ENCODE measurements around the gene C1orf122. TPM values are rescaled to one million over a fixed set of nuclear protein-coding genes. Genes with fewer than 3 reads are reported as not detected.

C1orf122 gene
- total and polyA plus RNA-seq, 10 of the 15 experiments (the other 5 are each of a cell fraction or from before 2014, with no cell fraction given): 1.6 to 35.8 (median 14.8) TPM

DNA sequence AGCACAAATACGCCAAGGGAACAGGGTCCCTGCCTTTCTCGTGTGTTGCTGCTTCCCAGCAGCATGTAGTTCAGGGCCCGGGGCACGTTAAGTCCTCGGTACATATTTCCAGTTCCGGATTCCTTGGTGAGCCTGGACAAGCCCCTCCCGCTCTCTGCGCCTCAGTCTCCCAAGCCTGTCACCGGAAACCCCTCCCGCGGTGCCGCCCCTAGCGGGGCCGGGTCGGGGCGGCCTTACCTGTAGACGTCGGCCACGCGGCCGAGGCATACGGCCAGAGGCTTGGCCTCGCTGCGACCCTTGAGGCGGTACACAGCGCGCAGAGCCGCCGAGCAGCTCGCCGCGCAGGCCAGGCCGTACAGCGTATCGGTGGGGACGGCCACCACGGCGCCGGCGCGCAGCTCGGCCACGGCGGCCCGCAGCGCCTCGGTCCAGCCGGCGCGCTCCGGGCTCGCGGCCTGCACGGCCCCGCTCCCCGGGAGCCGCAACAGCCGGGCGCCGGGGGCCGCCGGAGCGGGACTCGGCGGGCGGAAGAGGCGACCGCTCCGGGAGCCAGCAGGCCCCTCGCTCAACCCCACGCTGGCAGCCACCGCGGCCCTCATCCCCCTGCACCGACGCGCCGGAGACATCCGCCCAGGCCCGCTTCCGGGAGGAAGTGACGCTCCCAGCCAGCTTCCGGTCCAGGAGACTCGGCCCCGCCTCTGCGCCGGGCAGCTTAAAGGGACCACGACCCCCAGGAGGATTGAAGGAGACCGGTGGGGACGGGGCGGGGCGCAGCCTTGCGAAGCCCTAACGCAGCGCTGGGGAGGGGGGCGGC, at the start of gene C1orf122, which contains the start of gene YRDC (continued):
- TF ChIP-seq, protein P1, sequence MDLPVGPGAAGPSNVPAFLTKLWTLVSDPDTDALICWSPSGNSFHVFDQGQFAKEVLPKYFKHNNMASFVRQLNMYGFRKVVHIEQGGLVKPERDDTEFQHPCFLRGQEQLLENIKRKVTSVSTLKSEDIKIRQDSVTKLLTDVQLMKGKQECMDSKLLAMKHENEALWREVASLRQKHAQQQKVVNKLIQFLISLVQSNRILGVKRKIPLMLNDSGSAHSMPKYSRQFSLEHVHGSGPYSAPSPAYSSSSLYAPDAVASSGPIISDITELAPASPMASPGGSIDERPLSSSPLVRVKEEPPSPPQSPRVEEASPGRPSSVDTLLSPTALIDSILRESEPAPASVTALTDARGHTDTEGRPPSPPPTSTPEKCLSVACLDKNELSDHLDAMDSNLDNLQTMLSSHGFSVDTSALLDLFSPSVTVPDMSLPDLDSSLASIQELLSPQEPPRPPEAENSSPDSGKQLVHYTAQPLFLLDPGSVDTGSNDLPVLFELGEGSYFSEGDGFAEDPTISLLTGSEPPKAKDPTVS (IDR thresholded peaks at IDR 0.05; ENCODE audit: low read depth, low read length): no peak
- TF ChIP-seq POLR2A (IDR thresholded peaks at IDR 0.05; ENCODE audit: low read depth, low read length) (peak; percentile 98), CHD1 (IDR thresholded peaks at IDR 0.05; ENCODE audit: low read depth, low read length) (no peak), SIX5 (IDR thresholded peaks at IDR 0.05; ENCODE audit: low read depth, low read length, severe bottlenecking) (peak; percentile 34), GATAD2B (conservative IDR thresholded peaks at IDR 0.05; ENCODE audit: low read depth) (peak; percentile 67), DPF2 (IDR thresholded peaks at IDR 0.05) (0 out of 2 replicates have a peak, but pooled peaks have one; percentile 28), GABPA (IDR thresholded peaks at IDR 0.05; ENCODE audit: low read depth) (peak; percentile 91), ZNF274 (IDR thresholded peaks at IDR 0.05; ENCODE audit: insufficient read depth, insufficient read length) (no peak), RFX5 (IDR thresholded peaks at IDR 0.05; ENCODE audit: low read depth, low read length) (no peak), ZNF217 (IDR thresholded peaks at IDR 0.05) (0 out of 2 replicates have a peak, but pooled peaks have one; percentile 25), YY1 (IDR thresholded peaks at IDR 0.05; ENCODE audit: low read depth, low read length) (no peak)
- TF ChIP-seq, protein P2, sequence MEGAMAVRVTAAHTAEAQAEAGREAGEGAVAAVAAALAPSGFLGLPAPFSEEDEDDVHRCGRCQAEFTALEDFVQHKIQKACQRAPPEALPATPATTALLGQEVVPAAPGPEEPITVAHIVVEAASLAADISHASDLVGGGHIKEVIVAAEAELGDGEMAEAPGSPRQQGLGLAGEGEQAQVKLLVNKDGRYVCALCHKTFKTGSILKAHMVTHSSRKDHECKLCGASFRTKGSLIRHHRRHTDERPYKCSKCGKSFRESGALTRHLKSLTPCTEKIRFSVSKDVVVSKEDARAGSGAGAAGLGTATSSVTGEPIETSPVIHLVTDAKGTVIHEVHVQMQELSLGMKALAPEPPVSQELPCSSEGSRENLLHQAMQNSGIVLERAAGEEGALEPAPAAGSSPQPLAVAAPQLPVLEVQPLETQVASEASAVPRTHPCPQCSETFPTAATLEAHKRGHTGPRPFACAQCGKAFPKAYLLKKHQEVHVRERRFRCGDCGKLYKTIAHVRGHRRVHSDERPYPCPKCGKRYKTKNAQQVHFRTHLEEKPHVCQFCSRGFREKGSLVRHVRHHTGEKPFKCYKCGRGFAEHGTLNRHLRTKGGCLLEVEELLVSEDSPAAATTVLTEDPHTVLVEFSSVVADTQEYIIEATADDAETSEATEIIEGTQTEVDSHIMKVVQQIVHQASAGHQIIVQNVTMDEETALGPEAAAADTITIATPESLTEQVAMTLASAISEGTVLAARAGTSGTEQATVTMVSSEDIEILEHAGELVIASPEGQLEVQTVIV (IDR thresholded peaks at IDR 0.05; ENCODE audit: borderline replicate concordance, partially characterized antibody): peak; percentile 59
